Caco-2 (cell line): ENCODE measurements around the gene OR52A5. TPM values are rescaled to one million over a fixed set of nuclear protein-coding genes. Genes with fewer than 3 reads are reported as not detected.

Source experiments
- BruUV-seq: library from RNA; stranded (reverse); fragments of 400-500 nt; replicated peaks from 2 replicates; lab custom pipeline; 2021; lab: Mats Ljungman, UMichigan
- CTCF ChIA-PET: fragments of 300-600 bp; sonication (Branson Sonifier 250); formaldehyde crosslinking; loops from one replicate; lab custom pipeline; 2022; ENCODE audit warnings: antibody characterized with exemption; lab: Charles Lee
- POLR2A ChIA-PET: fragments of 300-600 bp; sonication (Branson Sonifier 250); formaldehyde crosslinking; loops from one replicate; lab custom pipeline; 2022; ENCODE audit warnings: antibody characterized with exemption; lab: Charles Lee
- DNase-seq, 2 experiments: peaks; one replicate each; pipeline versions ENCODE4 v3.0.0 to v3.0.0-alpha.2; 2020 to 2022
- H3K27me3 ChIP-seq: replicated peaks from 2 replicates; pipeline ENCODE4 v1.6.0; 2011; ENCODE audit warnings: low read length; ENCODE audit not compliant: control insufficient read depth, insufficient read depth
- H3K36me3 ChIP-seq: 2 replicates; pipeline ENCODE4 v1.5.1; 2011; ENCODE audit warnings: low read length; ENCODE audit not compliant: control insufficient read depth, insufficient read depth
- H3K4me1 ChIP-seq: fragments of 250-450 bp; sonication (Bioruptor Pico); 2 replicates; pipeline ENCODE4 v1.5.1; 2020; ENCODE audit warnings: mild to moderate bottlenecking
- H3K4me3 ChIP-seq: 2 replicates; pipeline ENCODE4 v1.5.1; 2011; ENCODE audit warnings: low read depth, mild to moderate bottlenecking, control low read depth, low read length
- H3K9me3 ChIP-seq: fragments of 250-450 bp; sonication (Bioruptor Pico); 2 replicates; pipeline ENCODE4 v1.5.1; 2020; ENCODE audit warnings: mild to moderate bottlenecking, moderate library complexity
- H3K27ac Mint-ChIP-seq: one replicate; pipeline ENCODE4 v1.8.0; 2022; ENCODE audit warnings: mixed read lengths; ENCODE audit not compliant: unreplicated experiment
- H3K27me3 Mint-ChIP-seq: one replicate; pipeline ENCODE4 v1.8.0; 2022; ENCODE audit warnings: mixed read lengths; ENCODE audit not compliant: insufficient read depth, unreplicated experiment
- H3K36me3 Mint-ChIP-seq: one replicate; pipeline ENCODE4 v1.8.0; 2022; ENCODE audit warnings: mild to moderate bottlenecking, mixed read lengths; ENCODE audit not compliant: insufficient read depth, unreplicated experiment
- H3K4me1 Mint-ChIP-seq: one replicate; pipeline ENCODE4 v1.8.0; 2022; ENCODE audit warnings: low read depth, mixed read lengths; ENCODE audit not compliant: unreplicated experiment
- H3K4me3 Mint-ChIP-seq: one replicate; pipeline ENCODE4 v1.8.0; 2022; ENCODE audit warnings: mild to moderate bottlenecking, moderate library complexity, mixed read lengths; ENCODE audit not compliant: unreplicated experiment
- H3K9me3 Mint-ChIP-seq: one replicate; pipeline ENCODE4 v1.8.0; 2022; ENCODE audit warnings: mixed read lengths; ENCODE audit not compliant: unreplicated experiment
- CTCF ChIP-seq, 2 experiments: fragments of 200-600 bp in 1 of 2; IDR thresholded peaks; 1 replicate in 1 of 2; 2 replicates in 1 of 2; pipeline versions ENCODE4 v1.5.1 to v1.8.0; 2011 to 2022; ENCODE audit warnings: antibody characterized with exemption in 1 of 2, control low read depth in 1 of 2, inconsistent platforms in 1 of 2, low read depth in 1 of 2, low read length in 1 of 2, mild to moderate bottlenecking in 1 of 2, moderate library complexity in 1 of 2; ENCODE audit not compliant: insufficient read depth in 1 of 2, severe bottlenecking in 1 of 2, unreplicated experiment in 1 of 2
- intact Hi-C: fragments of 100-400 bp; cut with micrococcal nuclease; formaldehyde crosslinking; loops from one replicate; pipeline ENCODE4 v1.10.0; 2022; ENCODE audit not compliant: unreplicated experiment
- total RNA-seq: library from RNA; stranded (reverse); gene quantifications from 2 replicates; pipeline ENCODE4 v1.2.3, GENCODE V29; 2022

OR52A5 gene
- total RNA-seq, 1 experiment from 2014 or later: not detected

GRCh38 chr11:5107285-5107684 lies 30.9 kb downstream of the OR52A5 start:
- H3K4me3 Mint-ChIP-seq: no peak overlapping the region
- intact Hi-C loops: no loop called here
- H3K27me3 Mint-ChIP-seq: peaks cover 8% of the 10 kb centered on the region
- Histone ChIP-seq H3K4me1 (no peaks in the 10 kb centered on the region), H3K36me3 (no peaks in the 10 kb centered on the region), H3K9me3 (no peaks in the 10 kb centered on the region), H3K27me3 (no peaks in the 10 kb centered on the region), H3K4me3 (no peak overlapping the region)
- peaks cover 5% of the 10 kb centered on the region for H3K9me3 Mint-ChIP-seq
- CTCF ChIA-PET: no interaction called here
- H3K4me1 Mint-ChIP-seq: no peaks in the 10 kb centered on the region
- H3K27ac Mint-ChIP-seq: no peak overlapping the region
- POLR2A ChIA-PET: no interaction called here
- DNase-seq: no peak
- TF ChIP-seq CTCF (IDR thresholded peaks at IDR 0.05; ENCODE audit: insufficient read depth in 1 of 2, low read depth in 1 of 2, low read length in 1 of 2, severe bottlenecking in 1 of 2, unreplicated experiment in 1 of 2): no peak
- no TSS peak for BruUV-seq
- H3K36me3 Mint-ChIP-seq: no peaks in the 10 kb centered on the region

- Mint-ChIP-seq H3K27me3 (peaks cover 11% of the 10 kb centered on the region), H3K27ac (no peak overlapping the region), H3K9me3 (peaks cover 5% of the 10 kb centered on the region), H3K4me3 (no peak overlapping the region), H3K4me1 (no peaks in the 10 kb centered on the region), H3K36me3 (no peaks in the 10 kb centered on the region)
- H3K4me1 ChIP-seq: no peaks in the 10 kb centered on the region
- BruUV-seq: no TSS peak
- POLR2A ChIA-PET: no interaction called here
- no peaks in the 10 kb centered on the region for H3K27me3 ChIP-seq
- CTCF ChIA-PET: no interaction called here
- TF ChIP-seq CTCF (IDR thresholded peaks at IDR 0.05; ENCODE audit: insufficient read depth in 1 of 2, low read depth in 1 of 2, low read length in 1 of 2, severe bottlenecking in 1 of 2, unreplicated experiment in 1 of 2): no peak
- intact Hi-C loops: no loop called here
- no peak for DNase-seq
- H3K36me3 ChIP-seq: no peaks in the 10 kb centered on the region
- H3K4me3 ChIP-seq: no peak overlapping the region
- H3K9me3 ChIP-seq: no peaks in the 10 kb centered on the region
Measured at GRCh38 chr11:5103066-5103465, 35.1 kb downstream of the OR52A5 start.

- Histone ChIP-seq H3K4me1 (no peaks in the 10 kb centered on the region), H3K36me3 (no peaks in the 10 kb centered on the region), H3K27me3 (no peaks in the 10 kb centered on the region), H3K9me3 (no peaks in the 10 kb centered on the region), H3K4me3 (no peak overlapping the region)
- Mint-ChIP-seq H3K27me3 (peaks cover 11% of the 10 kb centered on the region), H3K27ac (no peak overlapping the region), H3K4me3 (no peak overlapping the region), H3K36me3 (no peaks in the 10 kb centered on the region), H3K9me3 (peaks cover 5% of the 10 kb centered on the region), H3K4me1 (no peaks in the 10 kb centered on the region)
- TF ChIP-seq CTCF (IDR thresholded peaks at IDR 0.05; ENCODE audit: insufficient read depth in 1 of 2, low read depth in 1 of 2, low read length in 1 of 2, severe bottlenecking in 1 of 2, unreplicated experiment in 1 of 2): no peak
- DNase-seq: no peak
- intact Hi-C loops: no loop called here
- ChIA-PET POLR2A (no interaction called here), CTCF (no interaction called here)
- no TSS peak for BruUV-seq
Measured at GRCh38 chr11:5102246-5102645, 35.9 kb downstream of the OR52A5 start.
